KBM-7 (cell line): Measurements from ENCODE around the gene ATP6V1C2.
"Not testable (repeated sequence)": the region's sequence is repeated elsewhere in the genome, so short reads cannot be mapped to it uniquely, and the experiment has no call there.

ENCODE experiments used
- DNase-seq: peaks from one replicate; pipeline ENCODE4 v3.0.0-alpha.2; 2015
- in situ Hi-C: fragments of 300-500 bp; cut with MboI; formaldehyde crosslinking; loops from 2 replicates; pipeline ENCODE4 v1.14.3; 2020; ENCODE audit warnings: low sequenced_read_pairs, low pct_unique_long_range_greater_than_20kb, mixed read lengths

The ATP6V1C2 gene

DNA sequence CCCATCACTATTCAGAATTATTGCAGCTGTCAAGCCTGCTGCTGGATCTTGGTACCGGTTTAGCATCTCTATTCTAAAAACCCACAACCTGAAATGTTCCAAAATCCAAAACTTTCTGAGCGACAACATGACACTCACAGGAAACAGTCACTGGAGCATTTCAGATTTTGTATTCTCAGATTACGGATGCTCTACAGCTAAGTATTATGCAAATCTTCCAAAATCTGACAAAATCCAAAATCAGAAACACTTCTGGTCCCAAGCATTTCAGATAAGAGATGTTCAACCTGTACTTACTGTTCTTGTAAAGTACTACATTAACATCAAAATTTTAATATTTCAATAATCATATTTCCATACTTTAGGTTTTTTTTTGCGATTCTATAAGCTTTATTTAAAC lies 78.7 kb downstream of the ATP6V1C2 start:
- no peak for DNase-seq
- in situ Hi-C loops, result no loop called here

DNA sequence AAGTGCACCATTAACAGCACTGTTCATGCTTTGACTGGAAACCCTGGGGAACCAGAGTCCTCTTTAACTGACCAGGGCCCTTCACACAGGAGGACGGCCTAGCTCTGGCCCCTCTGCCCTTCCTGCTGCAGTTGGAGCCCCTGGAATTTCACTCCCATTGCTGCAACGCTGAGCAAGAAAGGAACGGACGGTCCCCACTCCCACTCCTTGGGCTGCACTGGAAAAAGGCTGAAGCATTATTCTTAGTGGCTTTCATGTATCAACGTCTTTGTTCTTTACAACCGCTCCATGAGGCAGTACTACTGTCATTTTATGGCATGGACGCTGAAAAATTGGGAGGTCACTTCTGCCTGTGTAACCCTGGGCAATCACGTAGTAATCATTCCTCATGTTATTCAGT lies 81.2 kb downstream of the ATP6V1C2 start:
- in situ Hi-C loops, result no loop called here
- DNase-seq, result no peak

GRCh38 chr2:10805990-10806389 lies 84.6 kb downstream of the ATP6V1C2 start:
- DNase-seq, in situ Hi-C loops: not testable (repeated sequence)

DNA sequence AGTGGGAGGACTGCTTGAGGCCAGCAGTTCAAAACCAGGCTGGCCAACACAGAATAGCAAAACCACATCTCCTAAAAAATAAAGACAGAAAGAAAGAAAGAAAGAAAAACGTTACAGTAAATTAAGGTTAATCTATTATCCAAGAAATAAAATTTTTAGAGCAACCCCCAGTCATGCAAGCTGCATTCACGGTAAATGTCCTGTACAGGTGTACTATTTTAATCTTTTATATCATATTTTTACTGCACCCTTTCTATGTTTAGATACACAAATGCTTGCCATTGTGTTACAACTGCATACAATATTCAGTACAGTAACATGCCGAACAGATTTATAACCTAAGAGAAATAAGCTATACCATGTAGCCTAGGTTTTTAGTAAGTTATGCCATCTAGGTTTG lies 85.1 kb downstream of the ATP6V1C2 start:
- in situ Hi-C loops, result no loop called here
- no peak for DNase-seq

- DNase-seq, result no peak
- in situ Hi-C loops, result no loop called here
These were observed 89.1 kb downstream of the ATP6V1C2 start for GRCh38 chr2:10810202-10811161.

DNA sequence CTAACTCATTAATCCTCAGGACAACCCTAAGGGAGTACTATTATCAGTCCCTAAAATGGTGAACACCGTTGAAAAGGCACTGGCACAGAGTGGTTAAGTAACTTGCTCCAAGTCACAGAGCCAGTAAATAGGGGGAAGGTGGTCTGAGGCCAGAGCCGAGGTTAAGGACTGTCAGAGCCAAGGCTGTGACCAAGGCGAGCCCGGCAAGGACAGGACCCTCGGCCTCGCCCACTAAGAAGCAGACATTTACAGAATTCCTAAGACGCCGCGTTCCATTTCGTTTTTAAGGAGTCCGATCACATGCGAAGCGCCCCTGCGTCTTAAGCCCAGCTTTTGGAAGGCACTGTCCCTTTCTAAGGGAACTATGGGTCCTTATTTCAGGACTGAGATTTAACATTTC lies 90.1 kb downstream of the ATP6V1C2 start:
- no peak for DNase-seq
- in situ Hi-C loops, result no loop called here

DNA sequence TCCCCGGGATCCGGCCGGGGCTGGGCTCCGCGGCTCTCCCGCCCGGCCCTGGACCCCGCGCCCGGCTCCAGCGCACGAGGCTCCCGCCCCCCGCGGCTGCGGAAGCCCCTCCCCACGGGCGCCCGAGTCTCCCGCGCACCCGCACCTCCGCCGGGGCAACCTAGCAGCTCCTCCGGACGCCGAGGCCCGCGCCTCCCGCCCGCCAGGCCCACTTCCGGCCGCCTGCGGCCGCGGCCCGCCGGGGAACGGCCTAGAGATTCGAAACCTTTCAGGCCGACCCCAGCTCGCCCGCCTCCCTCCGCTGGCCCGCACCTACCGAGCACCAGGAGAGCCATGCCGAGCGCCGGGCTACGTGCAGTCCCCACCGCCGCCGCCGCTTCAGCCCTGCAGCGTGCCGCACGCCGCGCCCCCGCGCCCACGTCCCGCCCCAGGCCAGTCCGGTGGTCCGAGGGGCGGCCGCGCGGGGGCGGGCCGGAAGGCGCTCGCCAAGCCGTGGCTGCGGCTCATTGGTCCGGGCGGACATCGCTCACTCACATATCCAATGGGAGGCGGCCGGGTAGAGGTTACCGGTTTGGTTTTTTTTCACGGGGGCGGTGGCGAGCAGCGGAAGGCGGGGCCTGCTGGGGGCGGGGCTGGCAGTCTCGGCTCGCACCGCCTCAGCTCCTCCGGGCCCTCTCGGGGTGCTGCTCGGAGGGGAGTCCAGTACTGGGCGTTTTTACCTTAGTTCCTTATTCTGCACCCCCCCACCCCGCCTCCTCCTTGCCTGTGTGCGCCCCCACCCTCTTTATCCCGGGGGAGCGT lies 91.1 kb downstream of the ATP6V1C2 start, which contains the start of gene PDIA6:
PDIA6 (minus strand) TSS at position 424 of the 801 bp plus-strand sequence; CDS start at position 335, 89 bp downstream.
- in situ Hi-C loops, result no loop called here

GRCh38 chr2:10813163-10814138 lies 92.0 kb downstream of the ATP6V1C2 start:
- DNase-seq, in situ Hi-C loops: not testable (repeated sequence)

More for the DNA sequence above, 91.1 kb downstream of the ATP6V1C2 start, which contains the start of gene PDIA6:
- peak; percentile 93 for DNase-seq

GRCh38 chr2:10814142-10814541 lies 92.7 kb downstream of the ATP6V1C2 start:
- DNase-seq, result no peak
- in situ Hi-C loops, result no loop called here

GRCh38 chr2:10814571-10815331 lies 93.3 kb downstream of the ATP6V1C2 start:
- no peak for DNase-seq
- in situ Hi-C loops, result no loop called here

DNA sequence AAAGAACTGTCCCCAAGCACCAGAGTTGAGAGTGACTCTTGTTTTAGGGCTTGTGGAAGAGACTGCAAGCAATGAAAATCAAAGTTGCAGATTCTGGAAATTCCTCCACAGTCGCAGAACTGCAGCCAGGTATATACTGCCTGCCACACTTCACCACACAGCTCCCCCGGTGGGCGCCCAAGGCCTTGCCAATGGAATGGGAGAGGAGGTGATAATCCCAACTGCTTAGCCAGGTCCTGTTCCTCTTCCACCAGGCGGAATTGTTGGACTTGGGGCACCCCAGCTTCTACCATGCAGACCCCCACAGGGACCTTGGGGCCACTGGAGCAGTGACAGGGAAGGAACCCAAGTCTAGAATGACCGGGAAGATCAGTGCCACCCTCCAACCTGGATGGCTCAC lies 96.0 kb downstream of the ATP6V1C2 start:
- in situ Hi-C loops, result no loop called here

DNA sequence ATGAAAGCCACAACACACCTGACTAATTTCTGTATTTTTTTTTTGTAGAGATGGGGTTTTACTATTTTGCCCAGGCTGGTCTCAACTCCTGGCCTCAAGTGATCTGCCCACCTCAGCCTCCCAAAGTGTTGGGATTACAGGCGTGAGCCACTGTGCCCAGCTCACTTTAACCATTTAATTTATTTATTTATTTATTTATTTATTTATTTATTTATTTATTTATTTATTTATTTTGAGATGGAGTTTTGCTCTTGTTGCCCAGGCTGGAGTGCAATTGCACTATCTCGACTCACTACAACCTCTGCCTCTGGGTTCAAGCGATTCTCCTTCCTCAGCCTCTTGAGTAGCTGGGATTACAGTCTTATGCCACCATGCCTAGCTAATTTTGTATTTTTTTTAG lies 96.9 kb downstream of the ATP6V1C2 start:
- DNase-seq, in situ Hi-C loops: not testable (repeated sequence)

More for the DNA sequence above, 96.0 kb downstream of the ATP6V1C2 start:
- DNase-seq, result no peak

DNA sequence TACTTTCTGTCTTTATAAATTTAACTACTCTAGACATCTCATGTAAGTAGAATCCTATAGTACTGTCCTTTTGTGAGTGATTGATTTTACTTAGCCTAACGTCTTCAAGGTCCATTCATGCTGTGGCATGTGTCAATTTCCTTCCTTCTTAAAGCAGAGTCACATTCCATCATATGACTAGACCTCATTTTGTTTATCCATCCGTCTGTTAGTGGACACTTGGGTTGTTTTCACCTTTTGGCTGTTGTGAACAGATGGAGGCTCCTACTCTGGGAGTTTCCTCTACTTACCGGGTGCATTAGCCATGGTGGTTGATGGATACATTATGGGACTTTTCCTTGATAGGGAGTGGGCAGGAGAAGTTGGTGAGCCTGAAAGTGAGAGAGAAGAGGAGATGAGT lies 97.6 kb downstream of the ATP6V1C2 start:
- in situ Hi-C loops, result no loop called here
- DNase-seq, result no peak

- no peak for DNase-seq
- in situ Hi-C loops, result no loop called here
These were observed 98.4 kb downstream of the ATP6V1C2 start for GRCh38 chr2:10819714-10820314.

DNA sequence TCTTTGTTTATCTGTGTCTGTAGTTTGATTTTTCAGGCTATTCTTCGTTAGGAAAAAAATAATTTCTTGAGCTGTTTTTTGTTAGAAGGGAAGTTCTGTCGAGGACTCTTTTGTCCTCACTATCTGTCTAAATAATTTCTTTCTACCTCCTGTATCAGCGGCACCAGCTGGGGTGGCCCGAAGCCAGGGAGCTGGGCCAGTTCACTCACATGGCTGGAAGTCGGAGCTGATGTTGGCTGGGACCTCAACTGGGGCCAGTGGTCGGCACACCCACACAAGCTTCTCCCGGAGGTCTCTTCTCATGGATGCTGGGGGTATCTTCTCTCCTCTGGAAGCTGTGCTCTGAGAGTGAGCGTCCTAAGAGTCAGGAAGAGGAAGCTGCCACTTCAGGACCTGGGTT lies 99.1 kb downstream of the ATP6V1C2 start:
- DNase-seq, result no peak
- in situ Hi-C loops, result no loop called here

- in situ Hi-C loops, result no loop called here
These were observed 99.7 kb downstream of the ATP6V1C2 start for GRCh38 chr2:10820978-10821695.

GRCh38 chr2:10824191-10824590 lies 102.8 kb downstream of the ATP6V1C2 start:
- in situ Hi-C loops, result no loop called here
- DNase-seq, result no peak

More at GRCh38 chr2:10820978-10821695, 99.7 kb downstream of the ATP6V1C2 start:
- no peak for DNase-seq
